ENCODE data around the gene SEC24C.
"Not testable (repeated sequence)": the region's sequence is repeated elsewhere in the genome, so short reads cannot be mapped to it uniquely, and the experiment has no call there.

- not testable (repeated sequence) for TF ChIP-seq CBX2 (IDR thresholded peaks at IDR 0.05; ENCODE audit: low read depth, low read length); CBX2 (CRISPR knock-in tag; IDR thresholded peaks at IDR 0.05; ENCODE audit: low read depth); ATF4 (CRISPR knock-in tag; IDR thresholded peaks at IDR 0.05); ZNF101 (CRISPR knock-in tag; IDR thresholded peaks at IDR 0.05; ENCODE audit: borderline replicate concordance, low read depth); POLR2AphosphoS2 (IDR thresholded peaks at IDR 0.05; ENCODE audit: low read depth, low read length); KIAA2018 (CRISPR knock-in tag; IDR thresholded peaks at IDR 0.05; ENCODE audit: borderline replicate concordance); POLR2A (IDR thresholded peaks at IDR 0.05; ENCODE audit: insufficient read depth in 1 of 2, low read depth in 2 of 2, low read length in 2 of 2); NR2C2 (CRISPR knock-in tag; IDR thresholded peaks at IDR 0.05; ENCODE audit: borderline replicate concordance); ZFP37 (CRISPR knock-in tag; IDR thresholded peaks at IDR 0.05; ENCODE audit: borderline replicate concordance); GZF1 (CRISPR knock-in tag; IDR thresholded peaks at IDR 0.05); MYC (CRISPR knock-in tag; IDR thresholded peaks at IDR 0.05; ENCODE audit: borderline replicate concordance); GABPB1 (CRISPR knock-in tag; IDR thresholded peaks at IDR 0.05)
These were observed 48.9 kb upstream of the SEC24C start for GRCh38 chr10:73695302-73695701.

Measured in HepG2 (cell line).